Type B pancreatic cell (in vitro differentiated cells): Measurements from ENCODE around the gene NES. TPM values are rescaled to one million over a fixed set of nuclear protein-coding genes. Genes with fewer than 3 reads are reported as not detected.

ENCODE experiments used
- DNase-seq: peaks from one replicate; pipeline ENCODE4 v3.0.0; 2021; ENCODE audit warnings: mixed read lengths; ENCODE audit not compliant: unreplicated experiment; ENCODE audit errors: extremely low spot score
- H3K27ac Mint-ChIP-seq: 2 replicates; pipeline ENCODE4 v1.8.0; 2021; ENCODE audit warnings: mild to moderate bottlenecking, mixed read lengths
- H3K27me3 Mint-ChIP-seq: 2 replicates; pipeline ENCODE4 v1.8.0; 2021; ENCODE audit warnings: mixed read lengths
- H3K36me3 Mint-ChIP-seq: 2 replicates; pipeline ENCODE4 v1.8.0; 2021; ENCODE audit warnings: mixed read lengths
- H3K4me1 Mint-ChIP-seq: one replicate; pipeline ENCODE4 v1.8.0; 2021; ENCODE audit warnings: mixed read lengths; ENCODE audit not compliant: unreplicated experiment
- H3K4me3 Mint-ChIP-seq: 2 replicates; pipeline ENCODE4 v1.8.0; 2021; ENCODE audit warnings: mild to moderate bottlenecking, mixed read lengths
- H3K9me3 Mint-ChIP-seq: 2 replicates; pipeline ENCODE4 v1.8.0; 2021; ENCODE audit warnings: mixed read lengths
- long read RNA-seq: library from polyadenylated mRNA; unstranded; transcript quantifications from one replicate; pipeline ENCODE4 v2.0.0, GENCODE V29; 2020
- total RNA-seq: library from RNA; stranded (reverse); gene quantifications from 2 replicates; pipeline ENCODE4 v1.2.1, GENCODE V29; 2021; ENCODE audit warnings: low replicate concordance
- TF ChIP-seq, protein P1 (sequence below): fragments of 200-600 bp; sonication (generic); conservative IDR thresholded peaks from 2 replicates; pipeline ENCODE4 v1.5.0; 2021; ENCODE audit warnings: antibody characterized with exemption, mild to moderate bottlenecking

Gene NES, protein sequence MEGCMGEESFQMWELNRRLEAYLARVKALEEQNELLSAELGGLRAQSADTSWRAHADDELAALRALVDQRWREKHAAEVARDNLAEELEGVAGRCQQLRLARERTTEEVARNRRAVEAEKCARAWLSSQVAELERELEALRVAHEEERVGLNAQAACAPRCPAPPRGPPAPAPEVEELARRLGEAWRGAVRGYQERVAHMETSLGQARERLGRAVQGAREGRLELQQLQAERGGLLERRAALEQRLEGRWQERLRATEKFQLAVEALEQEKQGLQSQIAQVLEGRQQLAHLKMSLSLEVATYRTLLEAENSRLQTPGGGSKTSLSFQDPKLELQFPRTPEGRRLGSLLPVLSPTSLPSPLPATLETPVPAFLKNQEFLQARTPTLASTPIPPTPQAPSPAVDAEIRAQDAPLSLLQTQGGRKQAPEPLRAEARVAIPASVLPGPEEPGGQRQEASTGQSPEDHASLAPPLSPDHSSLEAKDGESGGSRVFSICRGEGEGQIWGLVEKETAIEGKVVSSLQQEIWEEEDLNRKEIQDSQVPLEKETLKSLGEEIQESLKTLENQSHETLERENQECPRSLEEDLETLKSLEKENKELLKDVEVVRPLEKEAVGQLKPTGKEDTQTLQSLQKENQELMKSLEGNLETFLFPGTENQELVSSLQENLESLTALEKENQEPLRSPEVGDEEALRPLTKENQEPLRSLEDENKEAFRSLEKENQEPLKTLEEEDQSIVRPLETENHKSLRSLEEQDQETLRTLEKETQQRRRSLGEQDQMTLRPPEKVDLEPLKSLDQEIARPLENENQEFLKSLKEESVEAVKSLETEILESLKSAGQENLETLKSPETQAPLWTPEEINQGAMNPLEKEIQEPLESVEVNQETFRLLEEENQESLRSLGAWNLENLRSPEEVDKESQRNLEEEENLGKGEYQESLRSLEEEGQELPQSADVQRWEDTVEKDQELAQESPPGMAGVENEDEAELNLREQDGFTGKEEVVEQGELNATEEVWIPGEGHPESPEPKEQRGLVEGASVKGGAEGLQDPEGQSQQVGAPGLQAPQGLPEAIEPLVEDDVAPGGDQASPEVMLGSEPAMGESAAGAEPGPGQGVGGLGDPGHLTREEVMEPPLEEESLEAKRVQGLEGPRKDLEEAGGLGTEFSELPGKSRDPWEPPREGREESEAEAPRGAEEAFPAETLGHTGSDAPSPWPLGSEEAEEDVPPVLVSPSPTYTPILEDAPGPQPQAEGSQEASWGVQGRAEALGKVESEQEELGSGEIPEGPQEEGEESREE (N-terminal part only)
- total RNA-seq: 8.1 and 125 TPM in 2 replicates
- long read RNA-seq: 0 reads

DNA sequence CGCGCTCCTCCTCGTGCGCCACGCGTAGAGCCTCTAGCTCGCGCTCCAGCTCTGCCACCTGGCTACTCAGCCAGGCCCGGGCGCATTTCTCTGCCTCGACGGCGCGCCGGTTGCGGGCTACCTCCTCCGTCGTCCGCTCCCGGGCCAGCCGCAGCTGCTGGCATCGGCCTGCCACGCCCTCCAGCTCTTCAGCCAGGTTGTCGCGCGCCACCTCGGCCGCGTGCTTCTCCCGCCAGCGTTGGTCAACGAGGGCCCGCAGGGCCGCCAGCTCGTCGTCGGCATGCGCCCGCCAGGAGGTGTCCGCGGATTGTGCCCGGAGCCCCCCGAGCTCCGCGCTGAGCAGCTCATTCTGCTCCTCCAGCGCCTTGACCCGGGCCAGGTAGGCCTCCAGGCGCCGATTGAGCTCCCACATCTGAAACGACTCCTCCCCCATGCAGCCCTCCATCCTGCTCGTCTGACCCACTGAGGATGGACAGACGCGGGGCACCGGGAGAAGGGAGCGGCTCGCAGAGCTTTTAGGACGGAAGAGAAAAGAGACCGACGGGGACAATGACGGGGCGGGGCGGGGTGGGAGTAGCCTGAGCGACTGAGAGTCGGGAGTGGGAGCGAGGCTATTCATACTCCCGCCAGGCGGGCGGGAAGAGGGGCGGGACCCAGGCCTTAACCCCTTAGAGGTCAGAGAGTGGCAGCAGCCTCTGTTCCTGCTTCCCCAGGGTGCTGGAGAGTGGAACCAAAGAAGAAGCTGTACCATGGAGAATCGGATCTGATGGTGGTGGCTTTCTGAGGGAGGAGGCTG is at the start of gene NES:
Gene NES, minus strand, starts transcription at position 588 of the 796 bp plus-strand sequence. Its CDS starts 143 bp downstream, at position 445.
- no peaks in the 10 kb centered on the region for H3K9me3 Mint-ChIP-seq
- H3K27me3 Mint-ChIP-seq: peaks cover 59% of the 10 kb centered on the region
- no peak for DNase-seq
- peaks cover 15% of the 10 kb centered on the region for H3K36me3 Mint-ChIP-seq
- TF ChIP-seq, protein P1, sequence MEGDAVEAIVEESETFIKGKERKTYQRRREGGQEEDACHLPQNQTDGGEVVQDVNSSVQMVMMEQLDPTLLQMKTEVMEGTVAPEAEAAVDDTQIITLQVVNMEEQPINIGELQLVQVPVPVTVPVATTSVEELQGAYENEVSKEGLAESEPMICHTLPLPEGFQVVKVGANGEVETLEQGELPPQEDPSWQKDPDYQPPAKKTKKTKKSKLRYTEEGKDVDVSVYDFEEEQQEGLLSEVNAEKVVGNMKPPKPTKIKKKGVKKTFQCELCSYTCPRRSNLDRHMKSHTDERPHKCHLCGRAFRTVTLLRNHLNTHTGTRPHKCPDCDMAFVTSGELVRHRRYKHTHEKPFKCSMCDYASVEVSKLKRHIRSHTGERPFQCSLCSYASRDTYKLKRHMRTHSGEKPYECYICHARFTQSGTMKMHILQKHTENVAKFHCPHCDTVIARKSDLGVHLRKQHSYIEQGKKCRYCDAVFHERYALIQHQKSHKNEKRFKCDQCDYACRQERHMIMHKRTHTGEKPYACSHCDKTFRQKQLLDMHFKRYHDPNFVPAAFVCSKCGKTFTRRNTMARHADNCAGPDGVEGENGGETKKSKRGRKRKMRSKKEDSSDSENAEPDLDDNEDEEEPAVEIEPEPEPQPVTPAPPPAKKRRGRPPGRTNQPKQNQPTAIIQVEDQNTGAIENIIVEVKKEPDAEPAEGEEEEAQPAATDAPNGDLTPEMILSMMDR: peak; percentile 5
- H3K27ac Mint-ChIP-seq: peak within 1 kb of the TSS; percentile 35
- peaks cover 39% of the 10 kb centered on the region for H3K4me1 Mint-ChIP-seq
- peak within 1 kb of the TSS; percentile 91 for H3K4me3 Mint-ChIP-seq

- Mint-ChIP-seq H3K4me1 (peaks cover 22% of the 10 kb centered on the region), H3K27ac (no peak overlapping the region), H3K9me3 (no peaks in the 10 kb centered on the region), H3K36me3 (peaks cover 13% of the 10 kb centered on the region), H3K4me3 (no peak overlapping the region), H3K27me3 (no peaks in the 10 kb centered on the region)
- TF ChIP-seq, protein P1: peak; percentile 76
- no peak for DNase-seq
Observed at GRCh38 chr1:156726549-156727226, 49.5 kb upstream of the NES start.

- Mint-ChIP-seq H3K36me3 (peaks cover 13% of the 10 kb centered on the region), H3K9me3 (no peaks in the 10 kb centered on the region), H3K4me1 (peaks cover 22% of the 10 kb centered on the region), H3K4me3 (no peak overlapping the region), H3K27me3 (no peaks in the 10 kb centered on the region), H3K27ac (no peak overlapping the region)
- DNase-seq: peak; percentile 91
- TF ChIP-seq, protein P1: peak; percentile 98
Observed at GRCh38 chr1:156725683-156726280, 48.6 kb upstream of the NES start.

DNA sequence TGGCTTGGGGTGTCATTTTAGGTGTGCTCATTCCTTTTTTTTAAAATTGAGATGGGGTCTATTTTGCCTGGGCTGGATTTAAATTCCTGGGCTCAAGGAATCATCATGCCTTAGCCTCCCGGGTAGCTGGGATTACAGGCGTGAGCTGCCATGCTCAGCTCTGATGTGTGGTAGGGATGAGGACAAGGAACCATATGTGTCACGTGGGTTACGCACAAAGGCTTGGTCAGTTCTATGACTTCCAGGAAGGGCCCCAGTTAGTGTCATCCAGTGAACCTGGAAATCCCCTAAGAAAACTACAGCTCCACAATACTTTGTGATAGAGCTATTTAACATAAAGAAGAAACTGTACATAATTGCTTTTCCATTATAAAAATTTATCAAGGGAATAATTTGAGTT is 44.3 kb upstream of the NES start:
- no peaks in the 10 kb centered on the region for H3K27me3 Mint-ChIP-seq
- no peaks in the 10 kb centered on the region for H3K9me3 Mint-ChIP-seq
- H3K4me3 Mint-ChIP-seq: no peak overlapping the region
- peaks cover 20% of the 10 kb centered on the region for H3K36me3 Mint-ChIP-seq
- peaks cover 6% of the 10 kb centered on the region for H3K4me1 Mint-ChIP-seq
- no peak overlapping the region for H3K27ac Mint-ChIP-seq
- no peak for DNase-seq
- TF ChIP-seq, protein P1: no peak
